Parathyroid adenoma (tissue), 2 donors: ENCODE measurements around the gene TSPYL1.

Source experiments
- H2AFZ ChIP-seq: fragments of 300-600 bp; sonication (generic); one replicate; pipeline ENCODE4 v1.7.0; 2017; ENCODE audit warnings: antibody characterized with exemption, mild to moderate bottlenecking
- H3K27ac ChIP-seq: fragments of 300-600 bp; sonication (generic); one replicate; pipeline ENCODE4 v1.7.0; 2017
- H3K27me3 ChIP-seq: fragments of 300-600 bp; sonication (generic); one replicate; pipeline ENCODE4 v1.7.0; 2017; ENCODE audit warnings: low read length; ENCODE audit not compliant: control insufficient read depth, insufficient read depth
- H3K36me3 ChIP-seq: fragments of 300-600 bp; sonication (generic); one replicate; pipeline ENCODE4 v1.7.0; 2017; ENCODE audit warnings: low read length; ENCODE audit not compliant: control insufficient read depth, insufficient read depth
- H3K4me1 ChIP-seq: fragments of 300-600 bp; sonication (generic); one replicate; pipeline ENCODE4 v1.7.0; 2017; ENCODE audit warnings: control low read depth
- H3K4me2 ChIP-seq: fragments of 300-600 bp; sonication (generic); one replicate; pipeline ENCODE4 v1.7.0; 2017; ENCODE audit warnings: low read length
- H3K4me3 ChIP-seq: fragments of 300-600 bp; sonication (generic); one replicate; pipeline ENCODE4 v1.7.0; 2017; ENCODE audit warnings: low read depth, low read length
- H3K79me2 ChIP-seq: fragments of 300-600 bp; sonication (generic); one replicate; pipeline ENCODE4 v1.7.0; 2017; ENCODE audit warnings: control low read depth
- H3K9ac ChIP-seq: fragments of 300-600 bp; sonication (generic); one replicate; pipeline ENCODE4 v1.7.0; 2017; ENCODE audit warnings: mild to moderate bottlenecking
- H3K9me3 ChIP-seq: fragments of 300-600 bp; sonication (generic); one replicate; pipeline ENCODE4 v1.7.0; 2017; ENCODE audit warnings: low read length; ENCODE audit not compliant: control insufficient read depth
- TF ChIP-seq, protein P1 (sequence below): fragments of 300-600 bp; sonication (generic); IDR thresholded peaks from one replicate; pipeline ENCODE4 v1.7.0; 2017; ENCODE audit warnings: antibody characterized with exemption, mild to moderate bottlenecking
- donor health status: primary hyperparathyroidism.

Gene TSPYL1

DNA sequence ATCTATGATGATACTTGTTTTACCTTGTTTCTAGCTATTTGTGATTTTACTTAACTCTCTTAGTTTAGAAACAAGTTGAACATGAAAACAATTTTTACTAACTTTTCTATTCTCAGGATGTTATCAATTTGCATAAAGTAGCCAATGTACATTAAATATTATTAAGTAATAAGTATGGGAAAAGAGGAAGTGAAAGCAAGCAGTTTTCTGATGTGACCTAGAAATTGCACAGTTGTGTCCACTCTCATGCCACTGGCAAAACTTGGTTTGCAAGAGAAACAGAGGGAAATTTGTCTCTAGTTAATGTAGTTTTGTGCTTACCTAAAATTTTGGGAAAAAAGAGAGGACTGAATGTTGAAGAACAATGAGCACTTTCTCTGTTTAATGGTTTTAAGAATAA, 19.2 kb upstream of the TSPYL1 start:
- no peaks in the 10 kb centered on the region for H3K4me1 ChIP-seq
- H3K4me2 ChIP-seq: no peak overlapping the region
- H3K4me3 ChIP-seq: no peak overlapping the region
- no peak overlapping the region for H3K9ac ChIP-seq
- no peaks in the 10 kb centered on the region for H3K9me3 ChIP-seq
- H3K27ac ChIP-seq: no peak overlapping the region
- peaks cover 8% of the 10 kb centered on the region for H3K79me2 ChIP-seq
- TF ChIP-seq, protein P1, sequence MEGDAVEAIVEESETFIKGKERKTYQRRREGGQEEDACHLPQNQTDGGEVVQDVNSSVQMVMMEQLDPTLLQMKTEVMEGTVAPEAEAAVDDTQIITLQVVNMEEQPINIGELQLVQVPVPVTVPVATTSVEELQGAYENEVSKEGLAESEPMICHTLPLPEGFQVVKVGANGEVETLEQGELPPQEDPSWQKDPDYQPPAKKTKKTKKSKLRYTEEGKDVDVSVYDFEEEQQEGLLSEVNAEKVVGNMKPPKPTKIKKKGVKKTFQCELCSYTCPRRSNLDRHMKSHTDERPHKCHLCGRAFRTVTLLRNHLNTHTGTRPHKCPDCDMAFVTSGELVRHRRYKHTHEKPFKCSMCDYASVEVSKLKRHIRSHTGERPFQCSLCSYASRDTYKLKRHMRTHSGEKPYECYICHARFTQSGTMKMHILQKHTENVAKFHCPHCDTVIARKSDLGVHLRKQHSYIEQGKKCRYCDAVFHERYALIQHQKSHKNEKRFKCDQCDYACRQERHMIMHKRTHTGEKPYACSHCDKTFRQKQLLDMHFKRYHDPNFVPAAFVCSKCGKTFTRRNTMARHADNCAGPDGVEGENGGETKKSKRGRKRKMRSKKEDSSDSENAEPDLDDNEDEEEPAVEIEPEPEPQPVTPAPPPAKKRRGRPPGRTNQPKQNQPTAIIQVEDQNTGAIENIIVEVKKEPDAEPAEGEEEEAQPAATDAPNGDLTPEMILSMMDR: no peak
- no peaks in the 10 kb centered on the region for H3K36me3 ChIP-seq
- H2AFZ ChIP-seq: no peak overlapping the region
- no peaks in the 10 kb centered on the region for H3K27me3 ChIP-seq

DNA sequence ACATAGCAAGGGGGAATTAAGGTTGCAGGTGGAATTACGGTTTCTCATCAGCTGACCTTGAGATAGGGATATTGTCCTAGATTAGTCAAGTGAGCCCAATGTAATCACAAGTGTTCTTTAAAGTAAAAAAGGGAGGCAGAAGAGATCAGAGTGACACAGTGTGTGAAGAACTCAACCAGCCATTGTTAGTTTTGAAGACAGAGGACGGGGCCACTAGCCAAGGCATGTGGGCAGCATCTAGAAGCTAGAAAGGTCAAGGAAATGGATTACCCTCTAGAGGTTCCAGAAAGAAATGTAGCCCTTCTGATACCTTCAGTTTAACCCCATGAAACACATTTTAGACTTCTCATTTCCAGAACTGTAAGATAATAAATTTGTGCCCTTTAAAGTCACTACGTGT, 18.5 kb upstream of the TSPYL1 start:
- H3K36me3 ChIP-seq: no peaks in the 10 kb centered on the region
- H3K27me3 ChIP-seq: no peaks in the 10 kb centered on the region
- TF ChIP-seq, protein P1: no peak
- H3K79me2 ChIP-seq: peaks cover 8% of the 10 kb centered on the region
- H3K4me2 ChIP-seq: no peak overlapping the region
- no peak overlapping the region for H3K4me3 ChIP-seq
- H3K9me3 ChIP-seq: no peaks in the 10 kb centered on the region
- no peak overlapping the region for H3K27ac ChIP-seq
- no peak overlapping the region for H3K9ac ChIP-seq
- H2AFZ ChIP-seq: no peak overlapping the region
- H3K4me1 ChIP-seq: no peaks in the 10 kb centered on the region

DNA sequence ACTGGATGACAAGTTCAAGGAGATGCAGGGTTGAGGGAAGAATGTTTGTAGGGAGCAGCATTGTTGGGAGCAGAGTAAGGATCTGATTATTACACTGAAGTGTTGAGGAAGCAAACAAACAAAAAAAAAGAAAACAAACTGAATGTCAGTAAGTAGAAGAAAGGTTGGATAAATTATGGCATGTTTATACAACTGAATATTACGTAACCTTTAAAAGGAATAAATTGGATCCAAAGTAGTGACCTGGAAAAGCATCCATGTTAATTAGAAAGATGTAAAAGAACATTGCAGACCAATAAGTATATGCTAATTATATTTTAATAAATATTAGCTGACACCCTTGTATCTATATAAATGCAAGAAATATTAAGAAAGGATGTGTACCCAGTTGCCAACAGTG, 12.8 kb upstream of the TSPYL1 start:
- peaks cover 14% of the 10 kb centered on the region for H3K79me2 ChIP-seq
- H3K4me3 ChIP-seq: no peak overlapping the region
- H3K4me2 ChIP-seq: no peak overlapping the region
- no peak overlapping the region for H2AFZ ChIP-seq
- H3K4me1 ChIP-seq: no peaks in the 10 kb centered on the region
- H3K27ac ChIP-seq: no peak overlapping the region
- H3K27me3 ChIP-seq: no peaks in the 10 kb centered on the region
- TF ChIP-seq, protein P1: no peak
- no peaks in the 10 kb centered on the region for H3K36me3 ChIP-seq
- no peak overlapping the region for H3K9ac ChIP-seq
- no peaks in the 10 kb centered on the region for H3K9me3 ChIP-seq

DNA sequence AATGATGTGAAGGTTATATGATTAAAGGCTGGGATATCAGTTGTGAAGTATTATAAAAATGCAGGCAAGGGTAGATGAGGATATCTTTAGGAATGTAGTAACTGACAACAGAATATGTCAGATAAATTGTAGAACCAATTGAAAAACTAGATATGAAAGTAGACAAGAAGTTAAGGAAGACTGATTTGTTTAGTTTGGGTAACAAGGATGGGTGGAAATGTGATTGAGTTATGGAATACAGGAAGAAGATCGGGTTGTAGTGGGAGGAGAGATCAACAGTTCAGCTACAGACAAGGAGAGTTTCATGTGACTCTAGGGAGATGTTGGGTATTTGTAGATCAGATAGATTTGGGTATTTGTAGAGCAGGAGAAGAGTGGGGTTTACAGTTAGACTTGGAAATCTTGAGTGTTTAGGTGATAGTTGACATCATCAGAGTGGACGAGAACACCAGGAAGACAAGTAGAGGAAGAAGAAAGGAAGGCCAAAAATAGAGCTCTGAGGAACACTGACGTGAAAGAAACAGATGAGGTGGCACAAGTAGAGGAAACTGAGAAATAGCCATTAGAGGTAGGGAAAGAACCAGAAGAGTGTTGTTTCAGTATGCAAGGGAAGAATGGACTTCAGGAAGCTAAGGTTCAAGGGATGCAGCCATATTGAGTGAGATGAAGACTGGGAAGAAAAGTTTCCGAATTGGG, 12.1 kb upstream of the TSPYL1 start:
- Histone ChIP-seq H3K36me3 (no peaks in the 10 kb centered on the region), H3K4me3 (no peak overlapping the region), H3K9ac (no peak overlapping the region), H3K27me3 (no peaks in the 10 kb centered on the region), H3K4me1 (no peaks in the 10 kb centered on the region), H3K4me2 (no peak overlapping the region), H2AFZ (no peak overlapping the region), H3K9me3 (no peaks in the 10 kb centered on the region), H3K79me2 (peaks cover 14% of the 10 kb centered on the region), H3K27ac (no peak overlapping the region)
- TF ChIP-seq, protein P1: no peak

DNA sequence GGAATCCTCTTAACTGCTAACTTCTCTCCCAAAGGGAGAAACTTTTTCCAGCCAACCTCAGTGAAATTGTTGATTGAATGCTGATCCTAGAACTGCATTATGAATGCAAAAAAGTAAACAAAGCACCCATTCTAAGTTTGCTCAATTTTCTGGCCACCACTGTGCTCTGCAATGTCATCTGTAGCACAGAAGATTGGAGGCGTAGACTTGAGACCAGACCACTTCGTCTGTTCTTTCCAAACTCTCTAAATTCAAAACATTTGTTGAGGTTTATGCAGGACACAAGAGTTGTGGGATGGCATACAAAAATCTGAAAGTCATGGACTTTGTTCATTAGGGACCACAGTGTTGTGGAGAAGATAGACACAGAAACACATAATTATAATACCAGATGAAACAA, 11.1 kb upstream of the TSPYL1 start:
- Histone ChIP-seq H3K9me3 (no peaks in the 10 kb centered on the region), H3K4me3 (no peak overlapping the region), H2AFZ (no peak overlapping the region), H3K79me2 (peaks cover 14% of the 10 kb centered on the region), H3K27me3 (no peaks in the 10 kb centered on the region), H3K36me3 (no peaks in the 10 kb centered on the region), H3K27ac (no peak overlapping the region), H3K4me1 (no peaks in the 10 kb centered on the region), H3K4me2 (no peak overlapping the region), H3K9ac (no peak overlapping the region)
- TF ChIP-seq, protein P1: no peak
